Right lobe of liver (tissue), 6 donors: ENCODE data around the gene ZFP30. TPM values are rescaled to one million over a fixed set of nuclear protein-coding genes. Genes with fewer than 3 reads are reported as not detected.

Source experiments
- ATAC-seq, 4 donors: fragments of 200-7000 bp; cut with Tn5 transposase; one replicate each; pipeline ENCODE4 v1.9.1; 2020; ENCODE audit warnings: mild to moderate bottlenecking in 4 of 4, moderate library complexity in 4 of 4
- DNase-seq, 3 donors: peaks; one replicate each; pipeline ENCODE4 v3.0.0-alpha.2; 2020
- H3K27ac ChIP-seq, 3 donors: fragments of 200-600 bp; one replicate each; pipeline ENCODE4 v1.8.0; 2022
- H3K27me3 ChIP-seq, 2 donors: fragments of 200-600 bp; one replicate each; pipeline ENCODE4 v1.8.0; 2022
- H3K36me3 ChIP-seq, 4 donors: fragments of 200-600 bp; sonication (generic) in 1 of 4; one replicate each; pipeline versions ENCODE4 v1.5.1 to v1.8.0; 2017 to 2022; ENCODE audit warnings: control low read depth in 1 of 4
- H3K4me1 ChIP-seq, 4 donors: fragments of 200-600 bp; sonication (generic) in 1 of 4; one replicate each; pipeline versions ENCODE4 v1.5.1 to v1.8.0; 2017 to 2022; ENCODE audit warnings: control low read depth in 1 of 4
- H3K4me3 ChIP-seq, 3 donors: fragments of 200-600 bp; one replicate each; pipeline ENCODE4 v1.8.0; 2022
- H3K9me3 ChIP-seq, 4 donors: fragments of 200-600 bp; sonication (generic) in 1 of 4; one replicate each; pipeline versions ENCODE4 v1.5.1 to v1.8.0; 2017 to 2022; ENCODE audit warnings: control low read depth in 1 of 4
- POLR2A ChIP-seq: fragments of 450-650 bp; IDR thresholded peaks from one replicate; pipeline ENCODE4 v1.6.1; 2017; ENCODE audit warnings: antibody characterized with exemption, mild to moderate bottlenecking
- WGBS: methylation state at CpG from one replicate; pipeline ENCODE4 v1.1.6; 2018; ENCODE audit warnings: low coverage, low lambda C conversion rate; ENCODE audit not compliant: insufficient coverage; ENCODE audit errors: missing lambda C conversion rate; 5-methylcytosine and 5-hydroxymethylcytosine counted together
- intact Hi-C, 2 donors: fragments of 100-400 bp; cut with DNase I; formaldehyde crosslinking; loops; one replicate each; pipeline versions ENCODE4 v1.11.2 to v1.14.1; 2022
- small RNA-seq, 2 experiments: library from RNA; depleted of rRNA; stranded (forward); fragments of <200 nt; gene quantifications; one replicate each; pipeline ENCODE3, GENCODE V24; 2016
- total RNA-seq, 6 experiments: library from RNA; depleted of rRNA in 2 of 6; stranded (reverse); fragments of >200 nt in 2 of 6; fragmentation: NEBNext Ultra II Directional in 3 of 6; extraction: Animal tissue kit (Norgen Biotek cat#: 25700) in 3 of 6; gene quantifications; one replicate each; pipeline versions ENCODE4 v1.1.0 to v1.2.4, GENCODE V29; 2016 to 2023
- TF ChIP-seq, protein P1 (sequence below), 4 donors: fragments of 200-600 bp in 3 of 4; fragments of 450-650 bp in 1 of 4; IDR thresholded peaks; one replicate each; pipeline versions ENCODE4 v1.5.1 to v1.8.0; 2016 to 2022; ENCODE audit warnings: antibody characterized with exemption in 4 of 4, mild to moderate bottlenecking in 2 of 4
- donor health status: DM: no; HTN: yes; CAD: no.
- donor health status: DM: no; HTN: no; CAD: no.
- donor health status: DM: no; HTN: no; CAD: no.
- donor health status: DM: no; HTN: yes; CAD: no.
- donor health status: DM: no; HTN: yes; CAD: no.

Gene ZFP30
- total RNA-seq, 6 experiments from 2014 or later: 2.9 to 5.0 (median 4.0) TPM

DNA sequence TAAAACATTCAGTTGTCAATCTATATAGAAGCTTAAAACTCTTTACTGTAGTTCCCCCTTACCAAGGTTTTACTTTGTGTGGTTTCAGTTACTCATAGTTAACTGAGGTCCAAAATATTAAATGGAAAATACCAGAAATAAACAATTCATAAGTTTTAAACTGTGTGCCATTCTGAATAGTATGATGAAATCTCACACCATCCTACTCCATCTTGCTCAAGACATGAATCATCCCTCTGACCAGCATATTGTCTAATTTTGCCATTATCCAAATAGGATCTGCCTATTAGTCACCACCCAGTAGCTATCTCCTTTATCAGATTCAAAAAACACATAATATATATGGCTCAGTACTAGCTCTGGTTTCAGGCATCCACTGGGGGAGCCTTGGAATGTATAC, 83.1 kb downstream of the ZFP30 start:
- H3K4me1 ChIP-seq: no peaks in the 10 kb centered on the region
- ATAC-seq (no peak), DNase-seq (no peak)
- peaks cover 0 to 35% (median 21%) of the 10 kb centered on the region in 4 donors for H3K9me3 ChIP-seq
- H3K36me3 ChIP-seq: peaks cover 0 to 5% (median 0%) of the 10 kb centered on the region in 4 donors
- intact Hi-C loops: no loop called here
- H3K4me3 ChIP-seq: no peak overlapping the region
- H3K27ac ChIP-seq: no peak overlapping the region
- TF ChIP-seq POLR2A: no peak
- TF ChIP-seq, protein P1, sequence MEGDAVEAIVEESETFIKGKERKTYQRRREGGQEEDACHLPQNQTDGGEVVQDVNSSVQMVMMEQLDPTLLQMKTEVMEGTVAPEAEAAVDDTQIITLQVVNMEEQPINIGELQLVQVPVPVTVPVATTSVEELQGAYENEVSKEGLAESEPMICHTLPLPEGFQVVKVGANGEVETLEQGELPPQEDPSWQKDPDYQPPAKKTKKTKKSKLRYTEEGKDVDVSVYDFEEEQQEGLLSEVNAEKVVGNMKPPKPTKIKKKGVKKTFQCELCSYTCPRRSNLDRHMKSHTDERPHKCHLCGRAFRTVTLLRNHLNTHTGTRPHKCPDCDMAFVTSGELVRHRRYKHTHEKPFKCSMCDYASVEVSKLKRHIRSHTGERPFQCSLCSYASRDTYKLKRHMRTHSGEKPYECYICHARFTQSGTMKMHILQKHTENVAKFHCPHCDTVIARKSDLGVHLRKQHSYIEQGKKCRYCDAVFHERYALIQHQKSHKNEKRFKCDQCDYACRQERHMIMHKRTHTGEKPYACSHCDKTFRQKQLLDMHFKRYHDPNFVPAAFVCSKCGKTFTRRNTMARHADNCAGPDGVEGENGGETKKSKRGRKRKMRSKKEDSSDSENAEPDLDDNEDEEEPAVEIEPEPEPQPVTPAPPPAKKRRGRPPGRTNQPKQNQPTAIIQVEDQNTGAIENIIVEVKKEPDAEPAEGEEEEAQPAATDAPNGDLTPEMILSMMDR (IDR thresholded peaks at IDR 0.05): no peak
- H3K27me3 ChIP-seq: no peaks in the 10 kb centered on the region

DNA sequence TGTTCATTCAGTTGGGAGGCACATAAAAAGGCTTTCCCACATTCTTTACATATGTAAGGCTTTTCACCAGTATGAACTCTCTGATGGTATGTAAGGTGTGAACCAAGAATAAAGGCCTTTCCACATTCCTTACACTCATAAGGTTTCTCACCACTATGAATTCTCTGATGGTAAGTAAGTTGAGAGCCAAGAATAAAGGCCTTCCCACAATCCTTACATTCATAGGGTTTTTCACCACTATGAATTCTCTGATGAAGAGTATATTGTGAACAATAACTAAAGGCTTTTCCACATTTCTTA, 89.9 kb downstream of the ZFP30 start:
- H3K27me3 ChIP-seq: no peaks in the 10 kb centered on the region
- H3K4me1 ChIP-seq: no peaks in the 10 kb centered on the region
- DNase-seq: no peak
- TF ChIP-seq, protein P1 (IDR thresholded peaks at IDR 0.05): no peak
- peaks cover 0 to 5% (median 0%) of the 10 kb centered on the region in 4 donors for H3K36me3 ChIP-seq
- no peak overlapping the region for H3K4me3 ChIP-seq
- no peak for ATAC-seq
- H3K27ac ChIP-seq: no peak overlapping the region
- intact Hi-C loops: no loop called here
- H3K9me3 ChIP-seq: peaks cover 0 to 86% (median 58%) of the 10 kb centered on the region in 4 donors

DNA sequence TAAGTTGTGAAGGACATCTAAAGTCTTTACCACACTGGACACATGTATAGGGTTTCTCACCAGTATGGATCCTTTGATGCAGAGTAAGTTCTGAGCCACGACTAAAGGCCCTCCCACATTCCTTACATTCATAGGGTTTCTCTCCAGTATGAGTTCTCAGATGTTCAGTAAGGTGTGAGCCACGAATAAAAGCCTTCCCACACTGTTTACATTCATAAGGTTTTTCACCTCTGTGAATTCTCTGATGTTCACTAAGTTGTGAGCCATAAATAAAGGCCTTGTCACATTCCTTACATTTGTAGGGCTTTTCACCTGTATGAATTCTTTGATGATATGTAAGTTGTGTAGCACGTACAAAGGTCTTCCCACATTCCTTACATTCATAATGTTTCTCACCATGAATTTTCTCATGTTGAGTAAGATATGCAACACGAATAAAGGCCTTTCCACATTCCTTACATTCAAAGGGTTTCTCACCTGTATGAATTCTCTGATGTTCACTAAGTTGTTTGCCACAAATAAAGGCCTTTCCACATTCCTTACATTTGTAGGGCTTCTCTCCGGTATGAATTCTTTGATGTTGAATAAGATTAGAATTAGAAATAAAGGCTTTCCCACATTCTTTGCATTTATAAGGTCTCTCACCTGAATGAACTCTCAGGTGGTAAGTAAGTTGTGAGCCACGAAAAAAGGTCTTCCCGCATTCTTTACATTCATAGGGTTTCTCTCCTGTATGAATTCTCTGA, 90.5 kb downstream of the ZFP30 start:
- no peaks in the 10 kb centered on the region for H3K27me3 ChIP-seq
- 96% methylated on average over 7 of the region's 7 CpGs for WGBS
- TF ChIP-seq POLR2A: no peak
- TF ChIP-seq, protein P1 (IDR thresholded peaks at IDR 0.05): no peak
- no peak overlapping the region for H3K27ac ChIP-seq
- intact Hi-C loops: no loop called here
- peaks cover 0 to 85% (median 59%) of the 10 kb centered on the region in 4 donors for H3K9me3 ChIP-seq
- DNase-seq (no peak), ATAC-seq (no peak)
- H3K4me1 ChIP-seq: no peaks in the 10 kb centered on the region
- no peak overlapping the region for H3K4me3 ChIP-seq
- H3K36me3 ChIP-seq: peaks cover 0 to 5% (median 0%) of the 10 kb centered on the region in 4 donors

Small RNAs within 50 kb of the gene (small RNA-seq; reads per million reads assigned to genes)
- 0 reads per million in 2 experiments for gene SELENOKP1

Other genes with a start within 250 kb of the ZFP30 start
- 1 to 10 TPM; 1.2 to 2.6 (median 1.8) TPM for gene ZNF569, start 188.0 kb downstream of the ZFP30 start, total RNA-seq
- 1 to 10 TPM in 5 of 6 experiments, under 1 TPM in 1; 0.93 to 2.0 (median 1.5) TPM for gene ZNF570, start 186.1 kb downstream of the ZFP30 start, total RNA-seq
- under 1 TPM; 0.18 to 0.80 (median 0.36) TPM for gene ZNF793, start 148.5 kb downstream of the ZFP30 start, total RNA-seq
- 1 to 10 TPM; 1.2 to 3.0 (median 1.7) TPM for gene ZNF571, start 60.7 kb downstream of the ZFP30 start, total RNA-seq
- 1 to 10 TPM in 4 of 6 experiments, under 1 TPM in 2; 0.37 to 2.1 (median 1.1) TPM for gene ZNF540, start 60.6 kb downstream of the ZFP30 start, total RNA-seq
- gene ZNF607, start 64.3 kb upstream of the ZFP30 start, total RNA-seq: 1 to 10 TPM in 1 of 6 experiments, under 1 TPM in 5; 0.37 to 1.9 (median 0.79) TPM
- gene ZNF573, start 124.1 kb upstream of the ZFP30 start, total RNA-seq: 1 to 10 TPM; 1.9 to 7.1 (median 3.3) TPM